ENCODE measurements around the gene MICAL1. TPM values are rescaled to one million over a fixed set of nuclear protein-coding genes. Genes with fewer than 3 reads are reported as not detected.

MICAL1 gene
- total and polyA plus RNA-seq, 2 donors (not counting 3 experiments of a cell fraction or from before 2014, with no cell fraction given) = 36.5 to 39.4 TPM

DNA sequence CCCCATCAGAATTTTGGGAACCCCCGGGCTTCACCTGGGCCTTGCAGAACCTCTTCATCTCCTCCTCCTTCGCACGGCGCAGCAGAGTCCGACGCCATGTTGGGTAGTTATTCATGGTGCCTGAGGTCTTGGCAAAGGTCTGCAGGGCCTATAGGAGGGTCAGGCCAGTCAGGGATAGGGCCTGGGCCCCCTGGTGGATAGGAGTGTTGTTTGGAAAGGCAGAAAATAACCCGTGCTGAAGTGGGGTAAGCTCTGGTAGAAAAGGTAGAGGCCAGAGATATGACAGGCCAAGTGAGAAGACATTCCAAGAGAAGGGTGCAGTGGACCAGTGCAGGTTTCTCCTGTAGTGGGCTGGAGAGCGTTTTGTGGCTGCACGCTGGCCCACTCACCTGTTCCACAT lies 10.2 kb downstream of the MICAL1 start:
- H3K79me2 ChIP-seq (ENCODE audit: control insufficient read depth, insufficient read depth, low read length) = no peaks in the 10 kb centered on the region
- no peak overlapping the region for H3K27ac ChIP-seq (ENCODE audit: insufficient read depth, low read depth, low read length)
- no TSS peak for BruUV-seq (replicated peaks)
- POLR2A ChIA-PET = no interaction called here
- no peak overlapping the region for H3K9ac ChIP-seq (replicated peaks; ENCODE audit: extremely low read depth, insufficient read depth, low read length)
- no peaks in the 10 kb centered on the region for H3K27me3 ChIP-seq (ENCODE audit: control insufficient read depth in 2 of 2, insufficient read depth in 2 of 2, low read length in 2 of 2)
- FAIRE-seq = no peak
- H3K4me2 ChIP-seq (ENCODE audit: insufficient read depth, low read length) = no peak overlapping the region
- H4K20me1 ChIP-seq (replicated peaks; ENCODE audit: control insufficient read depth, extremely low read depth, insufficient read depth, low read length) = no peaks in the 10 kb centered on the region
- no peaks in the 10 kb centered on the region for H3K9me1 ChIP-seq (replicated peaks; ENCODE audit: control insufficient read depth, extremely low read depth, insufficient read depth, low read length)
- no peaks in the 10 kb centered on the region for H3K9me3 ChIP-seq (replicated peaks; ENCODE audit: control insufficient read depth, insufficient read depth, low read length)
- H3K4me3 ChIP-seq (replicated peaks in 1 of 3; ENCODE audit: insufficient read depth in 1 of 3, low read depth in 1 of 3, low read length in 3 of 3) = no peak overlapping the region
- H2AFZ ChIP-seq (ENCODE audit: low read depth, low read length) = no peak overlapping the region
- intact Hi-C loops (cut with micrococcal nuclease) (no loop called here), dilution Hi-C loops (cut with MboI; ENCODE audit: extremely low pct_ligation_motif_present, low sequenced_read_pairs) (no loop called here)
- H3K36me3 ChIP-seq (ENCODE audit: control insufficient read depth in 2 of 2, extremely low read depth in 1 of 2, insufficient read depth in 2 of 2, low read length in 2 of 2) = peaks cover 0 to 17% of the 10 kb centered on the region in 2 experiments
- H3K4me1 ChIP-seq (ENCODE audit: control insufficient read depth, extremely low read depth, insufficient read depth, low read length) = no peaks in the 10 kb centered on the region
- DNase-seq (ENCODE audit: low read depth, low spot score) = no peak
- TF ChIP-seq, protein P1, sequence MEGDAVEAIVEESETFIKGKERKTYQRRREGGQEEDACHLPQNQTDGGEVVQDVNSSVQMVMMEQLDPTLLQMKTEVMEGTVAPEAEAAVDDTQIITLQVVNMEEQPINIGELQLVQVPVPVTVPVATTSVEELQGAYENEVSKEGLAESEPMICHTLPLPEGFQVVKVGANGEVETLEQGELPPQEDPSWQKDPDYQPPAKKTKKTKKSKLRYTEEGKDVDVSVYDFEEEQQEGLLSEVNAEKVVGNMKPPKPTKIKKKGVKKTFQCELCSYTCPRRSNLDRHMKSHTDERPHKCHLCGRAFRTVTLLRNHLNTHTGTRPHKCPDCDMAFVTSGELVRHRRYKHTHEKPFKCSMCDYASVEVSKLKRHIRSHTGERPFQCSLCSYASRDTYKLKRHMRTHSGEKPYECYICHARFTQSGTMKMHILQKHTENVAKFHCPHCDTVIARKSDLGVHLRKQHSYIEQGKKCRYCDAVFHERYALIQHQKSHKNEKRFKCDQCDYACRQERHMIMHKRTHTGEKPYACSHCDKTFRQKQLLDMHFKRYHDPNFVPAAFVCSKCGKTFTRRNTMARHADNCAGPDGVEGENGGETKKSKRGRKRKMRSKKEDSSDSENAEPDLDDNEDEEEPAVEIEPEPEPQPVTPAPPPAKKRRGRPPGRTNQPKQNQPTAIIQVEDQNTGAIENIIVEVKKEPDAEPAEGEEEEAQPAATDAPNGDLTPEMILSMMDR (IDR thresholded peaks at IDR 0.05; ENCODE audit: extremely low read depth in 1 of 2, insufficient read depth in 1 of 2, low read depth in 1 of 2, low read length in 2 of 2) = peak in 1 of 2 donors; percentile 7
- no peak for TF ChIP-seq MYC (IDR thresholded peaks at IDR 0.05; ENCODE audit: low read depth, low read length)
- TF ChIP-seq EZH2 (IDR thresholded peaks at IDR 0.05; ENCODE audit: borderline replicate concordance, low read depth, low read length, severe bottlenecking) = no peak
- CTCF ChIA-PET = interaction anchor here (1.0 kb wide), 1 partner anchor 594 kb away, joined by 3 read pairs; no protein-coding TSS in a partner anchor

DNA sequence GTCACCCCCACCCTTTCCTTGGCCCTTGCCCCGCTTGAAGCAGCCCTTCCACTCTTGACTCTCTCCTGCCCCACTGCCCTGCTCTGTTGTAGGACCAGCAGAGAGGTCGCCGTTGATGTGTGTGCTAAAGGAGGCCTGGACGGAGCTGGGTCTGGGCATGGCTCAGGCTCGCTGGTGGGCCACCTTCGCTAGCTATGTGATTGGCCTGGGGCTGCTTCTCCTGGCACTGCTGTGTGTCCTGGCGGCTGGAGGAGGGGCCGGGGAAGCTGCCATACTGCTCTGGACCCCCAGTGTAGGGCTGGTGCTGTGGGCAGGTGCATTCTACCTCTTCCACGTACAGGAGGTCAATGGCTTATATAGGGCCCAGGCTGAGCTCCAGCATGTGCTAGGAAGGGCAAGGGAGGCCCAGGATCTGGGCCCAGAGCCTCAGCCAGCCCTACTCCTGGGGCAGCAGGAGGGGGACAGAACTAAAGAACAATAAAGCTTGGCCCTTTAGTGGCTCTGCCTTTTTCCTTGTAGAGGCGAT lies 12.1 kb downstream of the MICAL1 start:
- H3K9me3 ChIP-seq (replicated peaks; ENCODE audit: control insufficient read depth, insufficient read depth, low read length) = no peaks in the 10 kb centered on the region
- no peak overlapping the region for H3K9ac ChIP-seq (replicated peaks; ENCODE audit: extremely low read depth, insufficient read depth, low read length)
- intact Hi-C loops (cut with micrococcal nuclease) = loop anchor here (5.0 kb wide), 1 partner anchor 39 kb away; the partner anchor contains the start of gene ZBTB24
- H3K4me3 ChIP-seq (replicated peaks in 1 of 3; ENCODE audit: insufficient read depth in 1 of 3, low read depth in 1 of 3, low read length in 3 of 3) = no peak overlapping the region
- H3K79me2 ChIP-seq (ENCODE audit: control insufficient read depth, insufficient read depth, low read length) = no peaks in the 10 kb centered on the region
- POLR2A ChIA-PET = no interaction called here
- no peaks in the 10 kb centered on the region for H3K9me1 ChIP-seq (replicated peaks; ENCODE audit: control insufficient read depth, extremely low read depth, insufficient read depth, low read length)
- DNase-seq (ENCODE audit: low read depth, low spot score) (no peak), FAIRE-seq (no peak)
- CTCF ChIA-PET = interaction anchor here (0.6 to 4.3 kb wide), 2 partner anchors 256 to 1978 kb away, joined by 3 to 20 read pairs; no protein-coding TSS in a partner anchor
- dilution Hi-C loops (cut with MboI; ENCODE audit: extremely low pct_ligation_motif_present, low sequenced_read_pairs) = no loop called here
- H3K27me3 ChIP-seq (ENCODE audit: control insufficient read depth in 2 of 2, insufficient read depth in 2 of 2, low read length in 2 of 2) = no peaks in the 10 kb centered on the region
- peaks cover 0 to 17% of the 10 kb centered on the region in 2 experiments for H3K36me3 ChIP-seq (ENCODE audit: control insufficient read depth in 2 of 2, extremely low read depth in 1 of 2, insufficient read depth in 2 of 2, low read length in 2 of 2)
- H3K27ac ChIP-seq (ENCODE audit: insufficient read depth, low read depth, low read length) = no peak overlapping the region
- BruUV-seq (replicated peaks) = no TSS peak
- TF ChIP-seq MAX (IDR thresholded peaks at IDR 0.05; ENCODE audit: insufficient read depth, insufficient read length) = no peak
- no peak for TF ChIP-seq JUN (IDR thresholded peaks at IDR 0.05; ENCODE audit: borderline replicate concordance, insufficient read depth, insufficient read length, low read depth)
- no peak for TF ChIP-seq GATA2 (IDR thresholded peaks at IDR 0.05; ENCODE audit: insufficient read depth, insufficient read length, low read depth, low read length)
- no peak for TF ChIP-seq FOS (IDR thresholded peaks at IDR 0.05; ENCODE audit: borderline replicate concordance, insufficient read depth, low read length)
- TF ChIP-seq, protein P1 (IDR thresholded peaks at IDR 0.05; ENCODE audit: extremely low read depth in 1 of 2, insufficient read depth in 1 of 2, low read depth in 1 of 2, low read length in 2 of 2) = no peak
- TF ChIP-seq MYC (IDR thresholded peaks at IDR 0.05; ENCODE audit: low read depth, low read length) = no peak
- no peak for TF ChIP-seq POLR2AphosphoS5 (IDR thresholded peaks at IDR 0.05; ENCODE audit: insufficient read depth, low read depth, low read length)
- no peak for TF ChIP-seq EZH2 (IDR thresholded peaks at IDR 0.05; ENCODE audit: borderline replicate concordance, low read depth, low read length, severe bottlenecking)
- no peak for TF ChIP-seq POLR2A (IDR thresholded peaks at IDR 0.05; ENCODE audit: low read depth, low read length)
- peaks cover 3% of the 10 kb centered on the region for H3K4me1 ChIP-seq (ENCODE audit: control insufficient read depth, extremely low read depth, insufficient read depth, low read length)
- no peak overlapping the region for H3K4me2 ChIP-seq (ENCODE audit: insufficient read depth, low read length)
- H4K20me1 ChIP-seq (replicated peaks; ENCODE audit: control insufficient read depth, extremely low read depth, insufficient read depth, low read length) = no peaks in the 10 kb centered on the region
- no peak overlapping the region for H2AFZ ChIP-seq (ENCODE audit: low read depth, low read length)
